DND-41 (cell line): ENCODE results near the gene UGGT2.

Source experiments
- ATAC-seq: fragments of 200-7000 bp; cut with Tn5 transposase; 3 replicates; pipeline ENCODE4 v1.9.1; 2021; ENCODE audit warnings: low read depth; ENCODE audit not compliant: insufficient read depth
- DNase-seq: peaks from one replicate; pipeline ENCODE4 v3.0.0-alpha.2; 2020
- H2AFZ ChIP-seq: 2 replicates; pipeline ENCODE4 v1.6.0; 2012; ENCODE audit warnings: low read depth, low read length
- H3K27ac ChIP-seq: 2 replicates; pipeline ENCODE4 v1.5.1; 2012; ENCODE audit warnings: low read length, inconsistent platforms
- H3K27me3 ChIP-seq: fragments of 200-600 bp; sonication (generic); 2 replicates; pipeline ENCODE4 v1.6.0; 2012; ENCODE audit warnings: low read length, mild to moderate bottlenecking, inconsistent platforms; ENCODE audit not compliant: insufficient read depth, poor library complexity
- H3K36me3 ChIP-seq: 2 replicates; pipeline ENCODE4 v1.5.1; 2012; ENCODE audit warnings: low read length, inconsistent platforms; ENCODE audit not compliant: insufficient read depth
- H3K4me1 ChIP-seq: 2 replicates; pipeline ENCODE4 v1.5.1; 2012; ENCODE audit warnings: mild to moderate bottlenecking, low read length; ENCODE audit not compliant: insufficient read depth
- H3K4me2 ChIP-seq: 2 replicates; pipeline ENCODE4 v1.6.0; 2012; ENCODE audit warnings: mild to moderate bottlenecking, moderate library complexity, low read length, inconsistent platforms; ENCODE audit not compliant: insufficient read depth
- H3K4me3 ChIP-seq, 2 experiments: fragments of 200-600 bp in 1 of 2; shearing (Covaris generic) in 1 of 2; 2 replicates each; pipeline ENCODE4 v1.5.1; 2012 to 2016; ENCODE audit warnings: inconsistent platforms in 2 of 2, low read length in 2 of 2, mild to moderate bottlenecking in 2 of 2, low read depth in 1 of 2, moderate library complexity in 1 of 2
- H3K79me2 ChIP-seq: 2 replicates; pipeline ENCODE4 v1.6.0; 2012; ENCODE audit warnings: low read length, inconsistent platforms; ENCODE audit not compliant: insufficient read depth
- H3K9ac ChIP-seq: 2 replicates; pipeline ENCODE4 v1.6.0; 2012; ENCODE audit warnings: low read depth, mild to moderate bottlenecking, inconsistent platforms, low read length, moderate library complexity
- H3K9me3 ChIP-seq: 2 replicates; pipeline ENCODE4 v1.5.1; 2012; ENCODE audit warnings: low read length, moderate library complexity, mild to moderate bottlenecking, inconsistent platforms; ENCODE audit not compliant: insufficient read depth, severe bottlenecking
- H4K20me1 ChIP-seq: 2 replicates; pipeline ENCODE4 v1.6.0; 2012; ENCODE audit warnings: low read length; ENCODE audit not compliant: insufficient read depth
- EZH2 ChIP-seq: IDR thresholded peaks from 3 replicates; pipeline ENCODE4 v1.6.1; 2012; ENCODE audit warnings: borderline replicate concordance, low read depth, mild to moderate bottlenecking, moderate library complexity, low read length, inconsistent platforms; ENCODE audit not compliant: severe bottlenecking
- TF ChIP-seq, protein P1 (sequence below): IDR thresholded peaks from 2 replicates; pipeline ENCODE4 v1.5.1; 2012; ENCODE audit warnings: borderline replicate concordance, low read length, moderate library complexity, mild to moderate bottlenecking; ENCODE audit not compliant: poor library complexity, severe bottlenecking; ENCODE audit errors: extremely low read depth

UGGT2 gene

DNA sequence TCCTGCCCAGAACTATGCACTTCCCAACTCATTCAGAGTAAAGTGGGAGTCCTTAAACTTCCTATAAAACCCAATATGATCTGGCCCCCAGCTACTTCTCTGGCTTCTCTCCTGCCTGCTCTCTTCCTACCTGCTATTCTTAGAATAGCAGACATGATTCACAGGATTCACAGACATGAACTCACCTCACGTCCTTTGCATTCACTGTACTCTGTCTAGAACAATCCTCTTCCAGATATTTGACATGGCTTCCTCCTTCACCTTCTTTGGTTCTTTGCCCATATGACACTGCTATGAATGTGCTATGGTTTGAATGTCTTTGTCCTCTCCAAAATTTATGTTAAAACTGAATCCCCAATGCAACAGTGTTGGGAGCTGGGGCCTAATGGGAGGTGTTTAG is 154.9 kb downstream of the UGGT2 start:
- Histone ChIP-seq H4K20me1 (no peaks in the 10 kb centered on the region), H3K27ac (no peak overlapping the region), H3K36me3 (no peaks in the 10 kb centered on the region), H3K9ac (no peak overlapping the region), H2AFZ (no peak overlapping the region), H3K79me2 (no peaks in the 10 kb centered on the region), H3K4me2 (no peak overlapping the region), H3K27me3 (no peaks in the 10 kb centered on the region), H3K4me3 (no peak overlapping the region), H3K9me3 (no peaks in the 10 kb centered on the region), H3K4me1 (no peaks in the 10 kb centered on the region)
- DNase-seq (no peak), ATAC-seq (no peak)
- TF ChIP-seq EZH2, result no peak
- TF ChIP-seq, protein P1, sequence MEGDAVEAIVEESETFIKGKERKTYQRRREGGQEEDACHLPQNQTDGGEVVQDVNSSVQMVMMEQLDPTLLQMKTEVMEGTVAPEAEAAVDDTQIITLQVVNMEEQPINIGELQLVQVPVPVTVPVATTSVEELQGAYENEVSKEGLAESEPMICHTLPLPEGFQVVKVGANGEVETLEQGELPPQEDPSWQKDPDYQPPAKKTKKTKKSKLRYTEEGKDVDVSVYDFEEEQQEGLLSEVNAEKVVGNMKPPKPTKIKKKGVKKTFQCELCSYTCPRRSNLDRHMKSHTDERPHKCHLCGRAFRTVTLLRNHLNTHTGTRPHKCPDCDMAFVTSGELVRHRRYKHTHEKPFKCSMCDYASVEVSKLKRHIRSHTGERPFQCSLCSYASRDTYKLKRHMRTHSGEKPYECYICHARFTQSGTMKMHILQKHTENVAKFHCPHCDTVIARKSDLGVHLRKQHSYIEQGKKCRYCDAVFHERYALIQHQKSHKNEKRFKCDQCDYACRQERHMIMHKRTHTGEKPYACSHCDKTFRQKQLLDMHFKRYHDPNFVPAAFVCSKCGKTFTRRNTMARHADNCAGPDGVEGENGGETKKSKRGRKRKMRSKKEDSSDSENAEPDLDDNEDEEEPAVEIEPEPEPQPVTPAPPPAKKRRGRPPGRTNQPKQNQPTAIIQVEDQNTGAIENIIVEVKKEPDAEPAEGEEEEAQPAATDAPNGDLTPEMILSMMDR, result no peak

DNA sequence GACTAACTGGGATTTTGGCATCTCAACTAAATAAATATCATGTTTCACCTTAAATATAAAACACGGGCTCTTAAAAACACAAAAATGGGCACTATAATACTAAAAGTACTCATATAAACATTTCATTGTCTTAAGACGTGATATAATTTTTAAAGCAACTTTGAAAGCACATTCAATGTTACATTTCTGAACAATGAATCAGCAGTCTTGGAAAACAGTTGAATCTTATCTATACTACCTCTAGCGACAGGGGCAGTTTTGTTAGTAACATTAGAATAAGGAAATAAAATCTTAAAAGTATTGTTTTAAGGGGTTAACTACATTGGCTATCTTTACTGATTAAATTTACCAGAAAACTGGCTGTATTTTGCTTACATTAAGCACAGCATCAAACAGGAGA is 156.9 kb downstream of the UGGT2 start:
- Histone ChIP-seq H3K79me2 (no peaks in the 10 kb centered on the region), H3K9ac (no peak overlapping the region), H3K27ac (no peak overlapping the region), H3K27me3 (no peaks in the 10 kb centered on the region), H3K4me3 (no peak overlapping the region), H3K36me3 (no peaks in the 10 kb centered on the region), H4K20me1 (no peaks in the 10 kb centered on the region), H3K4me2 (no peak overlapping the region), H2AFZ (no peak overlapping the region), H3K9me3 (no peaks in the 10 kb centered on the region), H3K4me1 (no peaks in the 10 kb centered on the region)
- ATAC-seq (no peak), DNase-seq (no peak)
- no peak for TF ChIP-seq EZH2

DNA sequence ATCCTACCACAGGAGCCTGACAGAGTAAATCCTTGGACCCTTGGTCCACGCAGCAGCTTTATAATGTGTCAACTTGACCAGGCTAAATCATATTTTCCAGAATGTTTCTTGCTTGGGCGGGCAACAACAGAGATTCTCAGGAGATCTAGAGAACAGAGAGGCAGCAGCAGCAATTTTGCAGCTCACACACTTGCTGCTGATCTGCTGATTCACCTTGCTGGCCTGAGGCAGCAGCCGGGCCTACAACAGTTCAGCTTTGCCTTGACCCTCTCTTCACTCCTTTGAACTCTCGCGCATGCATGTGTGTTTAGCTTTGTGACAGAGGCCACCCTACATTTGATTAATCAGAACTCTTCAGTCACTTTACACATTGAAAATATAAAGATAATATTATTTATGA is 159.3 kb downstream of the UGGT2 start:
- Histone ChIP-seq H3K9ac (no peak overlapping the region), H3K9me3 (no peaks in the 10 kb centered on the region), H3K27ac (no peak overlapping the region), H3K4me1 (no peaks in the 10 kb centered on the region), H2AFZ (no peak overlapping the region), H3K36me3 (no peaks in the 10 kb centered on the region), H4K20me1 (no peaks in the 10 kb centered on the region), H3K27me3 (no peaks in the 10 kb centered on the region), H3K79me2 (no peaks in the 10 kb centered on the region), H3K4me2 (no peak overlapping the region), H3K4me3 (no peak overlapping the region)
- TF ChIP-seq EZH2, result no peak
- TF ChIP-seq, protein P1, result no peak
- no peak for DNase-seq
- no peak for ATAC-seq

DNA sequence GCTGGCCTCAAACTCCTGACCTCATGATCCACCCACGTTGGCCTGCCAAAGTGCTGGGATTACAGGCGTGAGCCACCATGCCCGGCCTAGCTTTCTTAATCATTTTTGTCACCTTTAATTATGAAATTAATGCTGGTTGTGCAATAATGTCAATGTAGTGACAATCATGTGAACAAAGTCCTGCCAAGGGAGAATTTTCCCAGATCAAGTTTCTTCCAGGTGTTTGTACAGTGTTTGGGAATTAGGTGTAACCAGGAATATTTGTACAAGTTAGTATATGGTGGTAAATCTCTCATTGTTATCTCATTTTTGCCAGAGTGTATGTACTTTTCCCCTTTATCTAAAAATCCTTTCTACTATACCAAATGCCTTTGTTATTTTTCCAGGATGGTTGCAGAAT is 171.1 kb downstream of the UGGT2 start:
- Histone ChIP-seq H3K9ac (no peak overlapping the region), H3K4me3 (no peak overlapping the region), H3K36me3 (no peaks in the 10 kb centered on the region), H3K4me2 (no peak overlapping the region), H3K27me3 (no peaks in the 10 kb centered on the region), H3K27ac (no peak overlapping the region), H3K9me3 (no peaks in the 10 kb centered on the region), H4K20me1 (no peaks in the 10 kb centered on the region), H2AFZ (no peak overlapping the region), H3K79me2 (no peaks in the 10 kb centered on the region), H3K4me1 (no peaks in the 10 kb centered on the region)
- no peak for ATAC-seq
- TF ChIP-seq EZH2, result no peak
- TF ChIP-seq, protein P1, result no peak
- no peak for DNase-seq
